ENCODE results near the gene PALM.

PALM gene

GRCh38 chr19:676007-676338 is 32.8 kb upstream of the PALM start:
- Mint-ChIP-seq H3K27me3 (peaks cover 7% of the 10 kb centered on the region), H3K4me3 (no peak overlapping the region), H3K4me1 (ENCODE audit: low read depth) (peaks cover 8% of the 10 kb centered on the region), H3K27ac (no peak overlapping the region), H3K9me3 (ENCODE audit: low read depth) (no peaks in the 10 kb centered on the region), H3K36me3 (no peaks in the 10 kb centered on the region)

- Mint-ChIP-seq H3K9me3 (ENCODE audit: low read depth) (no peaks in the 10 kb centered on the region), H3K27me3 (peaks cover 7% of the 10 kb centered on the region), H3K4me1 (ENCODE audit: low read depth) (peaks cover 8% of the 10 kb centered on the region), H3K36me3 (no peaks in the 10 kb centered on the region), H3K27ac (no peak within 1 kb of the TSS), H3K4me3 (peak within 1 kb of the TSS; percentile 51)
Measured at GRCh38 chr19:676339-677105, 32.2 kb upstream of the PALM start, which contains the start of gene FSTL3. Gene FSTL3 (plus strand): TSS chr19:676392. CDS start chr19:676424, 32 bp downstream.

DNA sequence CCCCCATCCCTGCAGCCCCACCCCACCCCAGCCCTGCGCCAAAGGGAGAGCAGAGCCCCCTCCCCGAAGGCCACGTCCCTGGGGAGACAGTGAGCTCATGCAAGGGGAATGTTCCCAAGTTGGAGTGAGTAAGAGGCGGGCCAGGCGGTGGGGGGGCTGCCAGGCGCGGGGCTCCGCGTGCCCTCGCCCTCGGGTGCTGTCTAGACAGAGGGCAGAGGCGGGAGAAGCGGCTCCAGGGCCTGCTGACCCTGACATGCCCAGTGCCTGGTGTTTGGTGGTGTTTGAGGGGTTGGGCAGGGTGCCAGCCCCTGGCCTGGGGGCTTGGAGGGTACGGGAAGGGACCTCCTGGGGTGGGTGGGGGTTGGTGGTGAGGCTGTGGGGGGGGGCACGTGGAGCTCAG is 31.5 kb upstream of the PALM start:
- peaks cover 7% of the 10 kb centered on the region for H3K27me3 Mint-ChIP-seq
- peaks cover 9% of the 10 kb centered on the region for H3K4me1 Mint-ChIP-seq (ENCODE audit: low read depth)
- H3K27ac Mint-ChIP-seq = no peak overlapping the region
- no peaks in the 10 kb centered on the region for H3K36me3 Mint-ChIP-seq
- H3K9me3 Mint-ChIP-seq (ENCODE audit: low read depth) = no peaks in the 10 kb centered on the region
- no peak overlapping the region for H3K4me3 Mint-ChIP-seq

GRCh38 chr19:677601-678436 is 30.9 kb upstream of the PALM start:
- no peaks in the 10 kb centered on the region for H3K9me3 Mint-ChIP-seq (ENCODE audit: low read depth)
- peaks cover 7% of the 10 kb centered on the region for H3K27me3 Mint-ChIP-seq
- no peak overlapping the region for H3K27ac Mint-ChIP-seq
- H3K4me1 Mint-ChIP-seq (ENCODE audit: low read depth) = peaks cover 9% of the 10 kb centered on the region
- H3K36me3 Mint-ChIP-seq = no peaks in the 10 kb centered on the region
- peak overlapping the region; percentile 35 for H3K4me3 Mint-ChIP-seq

DNA sequence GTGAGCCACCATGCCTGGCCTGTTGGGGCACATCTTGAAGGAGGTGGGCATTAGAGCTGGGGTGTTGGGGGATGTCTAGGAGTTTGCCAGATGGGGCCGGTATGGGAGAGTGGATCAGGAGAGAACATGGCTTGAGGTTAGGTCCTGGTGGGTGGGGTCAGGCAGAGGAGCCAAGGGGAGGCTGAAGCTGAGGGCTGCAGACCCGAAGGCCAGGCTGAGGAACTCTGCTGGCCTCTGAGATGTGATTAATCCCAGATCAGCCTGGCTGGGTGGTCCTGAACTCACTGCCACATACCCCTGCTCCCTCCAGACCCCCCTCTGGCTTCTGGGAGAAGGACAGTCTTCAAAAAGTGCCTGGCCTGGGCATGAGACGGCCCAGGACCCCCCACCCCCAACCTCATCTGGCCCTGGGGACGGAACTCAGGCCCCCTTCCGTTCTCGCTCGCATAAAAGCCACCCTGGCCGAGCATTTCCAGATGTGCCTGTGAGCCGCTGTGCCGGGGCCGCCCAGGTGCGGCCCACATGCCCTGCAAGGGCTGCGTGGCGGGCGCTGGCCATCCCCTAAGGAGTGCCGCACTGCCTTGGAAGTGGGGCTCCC is 29.8 kb upstream of the PALM start:
- Mint-ChIP-seq H3K4me3 (peak overlapping the region; percentile 73), H3K36me3 (no peaks in the 10 kb centered on the region), H3K4me1 (ENCODE audit: low read depth) (peaks cover 9% of the 10 kb centered on the region), H3K27ac (no peak overlapping the region), H3K27me3 (peaks cover 4% of the 10 kb centered on the region), H3K9me3 (ENCODE audit: low read depth) (no peaks in the 10 kb centered on the region)

DNA sequence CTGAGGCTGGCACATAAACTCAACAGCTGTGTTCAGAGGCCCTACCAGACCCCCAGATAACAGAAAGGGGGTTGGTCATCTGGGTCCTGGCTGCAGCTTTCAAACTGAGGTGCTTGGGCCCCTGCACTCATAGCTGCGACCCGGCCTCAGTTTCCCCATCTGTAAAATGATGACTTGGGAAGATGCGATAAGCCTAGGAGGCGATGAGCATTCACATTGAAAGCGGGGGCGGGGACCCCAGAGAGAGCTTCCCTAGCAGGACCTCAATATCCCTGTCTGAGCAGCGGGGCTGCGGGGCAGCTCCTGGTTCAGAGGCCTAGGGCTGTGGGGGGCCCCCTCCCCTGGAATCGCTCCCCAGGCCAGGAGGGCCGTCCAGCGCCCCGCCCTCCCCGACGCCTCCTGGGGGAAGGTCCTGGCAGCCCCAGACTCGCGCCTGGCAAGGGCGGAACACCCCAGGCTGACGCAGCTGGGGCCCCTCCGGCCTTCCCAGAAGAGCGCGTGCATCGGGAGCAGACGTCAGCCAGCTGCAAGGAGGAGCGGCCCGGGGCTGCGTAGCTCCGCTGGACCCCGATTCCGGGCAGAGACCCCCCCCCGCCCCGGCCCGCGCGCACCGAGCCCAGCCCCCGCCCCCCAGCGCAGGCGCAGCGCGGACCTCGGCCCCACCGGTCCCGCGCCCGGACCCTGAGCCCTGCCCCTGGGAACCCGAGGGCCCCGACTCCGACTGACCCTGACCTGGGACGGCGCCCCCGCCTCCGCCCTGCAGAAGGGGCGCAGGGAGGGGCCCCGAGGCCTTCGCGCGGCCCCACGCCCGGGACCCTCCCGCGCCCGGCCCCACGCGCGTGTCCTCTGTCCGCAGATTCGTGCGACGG is 29.1 kb upstream of the PALM start:
- Mint-ChIP-seq H3K4me3 (peak overlapping the region; percentile 87), H3K27ac (no peak overlapping the region), H3K4me1 (ENCODE audit: low read depth) (peaks cover 9% of the 10 kb centered on the region), H3K36me3 (no peaks in the 10 kb centered on the region), H3K9me3 (ENCODE audit: low read depth) (no peaks in the 10 kb centered on the region), H3K27me3 (peaks cover 4% of the 10 kb centered on the region)

DNA sequence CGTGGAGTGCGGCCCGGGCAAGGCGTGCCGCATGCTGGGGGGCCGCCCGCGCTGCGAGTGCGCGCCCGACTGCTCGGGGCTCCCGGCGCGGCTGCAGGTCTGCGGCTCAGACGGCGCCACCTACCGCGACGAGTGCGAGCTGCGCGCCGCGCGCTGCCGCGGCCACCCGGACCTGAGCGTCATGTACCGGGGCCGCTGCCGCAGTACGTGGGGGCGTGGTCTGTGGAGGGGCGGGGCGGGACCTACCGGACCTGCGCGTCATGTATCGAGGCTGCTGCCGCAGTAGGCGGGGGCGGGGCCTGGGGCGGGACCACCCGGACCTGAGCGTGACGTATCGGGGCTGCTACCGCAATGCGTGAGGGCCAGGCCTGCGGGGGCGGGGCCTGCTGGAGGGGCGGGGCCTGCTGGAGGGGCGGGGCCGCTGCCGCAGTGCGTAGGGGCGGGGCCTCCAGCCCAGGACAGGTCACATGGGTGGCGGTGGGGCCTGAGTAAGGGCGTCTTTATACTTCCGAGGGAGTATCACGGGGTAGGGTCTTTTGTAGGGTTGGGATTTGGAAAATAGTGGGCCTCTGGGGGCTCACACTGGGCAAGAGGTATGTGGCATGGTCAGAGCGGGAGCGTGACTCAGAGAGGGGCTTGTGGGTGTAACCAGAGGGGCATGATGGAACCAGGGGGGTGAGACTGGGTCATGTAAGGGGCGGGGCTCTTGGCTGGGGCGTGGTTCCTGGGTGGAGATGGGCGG is 28.3 kb upstream of the PALM start:
- H3K4me1 Mint-ChIP-seq (ENCODE audit: low read depth) = peaks cover 6% of the 10 kb centered on the region

GRCh38 chr19:681029-682019 is 27.4 kb upstream of the PALM start:
- Mint-ChIP-seq H3K9me3 (ENCODE audit: low read depth) (no peaks in the 10 kb centered on the region), H3K27ac (peak overlapping the region; percentile 98), H3K36me3 (no peaks in the 10 kb centered on the region), H3K4me1 (ENCODE audit: low read depth) (peaks cover 6% of the 10 kb centered on the region), H3K27me3 (no peaks in the 10 kb centered on the region), H3K4me3 (peak overlapping the region; percentile 87)

More for the DNA sequence above, 28.3 kb upstream of the PALM start:
- H3K9me3 Mint-ChIP-seq (ENCODE audit: low read depth) = no peaks in the 10 kb centered on the region
- no peaks in the 10 kb centered on the region for H3K27me3 Mint-ChIP-seq
- H3K4me3 Mint-ChIP-seq = peak overlapping the region; percentile 87
- H3K36me3 Mint-ChIP-seq = no peaks in the 10 kb centered on the region
- H3K27ac Mint-ChIP-seq = peak overlapping the region; percentile 98

- Mint-ChIP-seq H3K27ac (no peak overlapping the region), H3K9me3 (ENCODE audit: low read depth) (no peaks in the 10 kb centered on the region), H3K4me1 (ENCODE audit: low read depth) (peaks cover 6% of the 10 kb centered on the region), H3K36me3 (no peaks in the 10 kb centered on the region), H3K4me3 (no peak overlapping the region), H3K27me3 (no peaks in the 10 kb centered on the region)
Measured at GRCh38 chr19:682678-683320, 25.9 kb upstream of the PALM start.

DNA sequence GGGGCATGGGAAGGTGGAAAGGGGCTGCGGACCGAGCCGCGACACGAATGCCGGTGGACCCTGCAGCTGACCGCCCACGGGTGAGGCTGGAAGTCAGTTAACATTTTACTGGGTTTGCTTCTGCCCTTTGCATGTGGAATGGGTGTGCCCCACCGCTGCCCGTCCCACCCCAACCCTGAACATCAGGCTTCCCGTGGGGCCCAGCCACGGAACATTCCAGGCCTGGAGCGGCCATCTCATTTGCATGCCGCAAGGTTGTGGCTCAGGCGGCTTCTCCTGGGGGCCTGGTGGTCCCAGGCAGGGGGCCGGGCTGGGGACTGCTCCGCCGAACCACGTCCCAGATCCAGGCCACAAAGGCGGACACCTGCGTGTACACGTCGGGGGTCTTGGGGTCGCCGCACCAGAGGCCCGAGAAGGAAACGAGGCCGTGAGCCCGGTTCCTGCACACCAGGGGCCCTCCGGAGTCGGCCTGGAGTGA is 23.2 kb upstream of the PALM start:
- Mint-ChIP-seq H3K9me3 (ENCODE audit: low read depth) (no peaks in the 10 kb centered on the region), H3K4me1 (ENCODE audit: low read depth) (peaks cover 2% of the 10 kb centered on the region), H3K27me3 (no peaks in the 10 kb centered on the region), H3K36me3 (no peaks in the 10 kb centered on the region), H3K27ac (no peak overlapping the region), H3K4me3 (no peak overlapping the region)

DNA sequence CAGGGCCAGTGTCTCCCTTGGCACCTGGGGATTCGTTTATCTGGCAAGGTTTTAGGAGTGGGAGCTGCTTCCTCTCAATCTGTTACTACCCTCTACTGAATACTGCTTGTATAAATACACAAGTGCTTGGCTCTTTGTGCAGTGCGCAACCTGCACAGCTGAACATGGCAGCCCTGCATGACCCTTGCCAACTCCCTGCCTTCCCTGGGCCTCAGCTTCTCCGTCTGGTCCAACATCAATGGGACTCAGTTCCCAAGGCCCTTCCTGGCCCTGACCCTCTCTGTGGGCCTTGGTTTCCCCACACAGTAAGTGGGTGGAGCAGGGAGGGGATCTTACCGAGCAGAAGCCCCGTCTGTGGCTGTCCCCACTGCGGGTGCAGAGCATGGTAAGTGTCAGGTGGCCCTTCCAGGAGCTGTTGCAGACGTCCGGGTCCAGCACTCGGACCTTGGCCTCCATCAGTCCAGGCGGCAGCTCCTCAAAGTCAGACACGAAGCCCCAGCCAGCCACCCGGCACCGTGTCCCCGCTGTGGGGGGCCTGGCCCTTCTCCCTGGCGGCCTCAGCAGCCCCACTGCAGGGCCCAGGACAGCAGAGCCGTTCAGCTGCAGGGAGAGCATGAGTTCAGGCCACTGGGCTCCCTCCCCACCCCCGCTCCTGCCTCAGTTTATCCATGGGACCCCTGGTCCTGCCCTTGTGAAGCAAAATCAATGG is 22.0 kb upstream of the PALM start:
- H3K4me1 Mint-ChIP-seq (ENCODE audit: low read depth) = peaks cover 2% of the 10 kb centered on the region
- H3K36me3 Mint-ChIP-seq = no peaks in the 10 kb centered on the region
- no peak overlapping the region for H3K4me3 Mint-ChIP-seq
- H3K9me3 Mint-ChIP-seq (ENCODE audit: low read depth) = no peaks in the 10 kb centered on the region
- H3K27ac Mint-ChIP-seq = no peak overlapping the region
- H3K27me3 Mint-ChIP-seq = no peaks in the 10 kb centered on the region

- Mint-ChIP-seq H3K4me1 (ENCODE audit: low read depth) (no peaks in the 10 kb centered on the region), H3K27me3 (no peaks in the 10 kb centered on the region), H3K4me3 (no peak overlapping the region), H3K36me3 (no peaks in the 10 kb centered on the region), H3K27ac (no peak overlapping the region), H3K9me3 (ENCODE audit: low read depth) (no peaks in the 10 kb centered on the region)
Measured at GRCh38 chr19:687569-688166, 21.1 kb upstream of the PALM start.

Data from activated naive CD8-positive, alpha-beta T cell (primary cell).